H1 (cell line): ENCODE measurements around the gene THOC7. TPM values are rescaled to one million over a fixed set of nuclear protein-coding genes. Genes with fewer than 3 reads are reported as not detected.
A peak's percentile ranks its signal among the peaks of the same experiment; 100 is the strongest.

Experiments
- CTCF ChIA-PET: fragments of 300-600 bp; sonication (Branson Sonifier 250); formaldehyde crosslinking; loops from one replicate; lab custom pipeline; 2021; ENCODE audit not compliant: partially characterized antibody; lab: Charles Lee
- POLR2A ChIA-PET: fragments of 300-600 bp; sonication (Branson Sonifier 250); formaldehyde crosslinking; loops from one replicate; lab custom pipeline; 2021; ENCODE audit warnings: inconsistent platforms; ENCODE audit not compliant: partially characterized antibody; lab: Charles Lee
- DNase-seq, 2 experiments: peaks; one replicate each; pipeline versions ENCODE4 v3.0.0 to v3.0.0-alpha.2; 2010 to 2022; ENCODE audit warnings: low spot score in 2 of 2, low read depth in 1 of 2, mixed read lengths in 1 of 2
- FAIRE-seq: peaks from 2 replicates; lab custom pipeline; 2011; peaks lifted over from hg19 to GRCh38; lab: Jason Lieb, UNC
- H2AFZ ChIP-seq: 2 replicates; pipeline ENCODE4 v1.8.1; 2012; ENCODE audit warnings: low read length, inconsistent platforms
- H2AK5ac ChIP-seq: 2 replicates; pipeline ENCODE4 v1.6.1; 2013; ENCODE audit warnings: low read depth, low read length
- H2BK120ac ChIP-seq: replicated peaks from 2 replicates; pipeline ENCODE3; 2013; ENCODE audit warnings: low read depth, low read length, inconsistent platforms
- H2BK12ac ChIP-seq: 2 replicates; pipeline ENCODE4 v1.6.1; 2013; ENCODE audit warnings: low read depth, low read length
- H2BK15ac ChIP-seq: 2 replicates; pipeline ENCODE4 v1.6.1; 2013; ENCODE audit warnings: low read length
- H2BK20ac ChIP-seq: 2 replicates; pipeline ENCODE4 v1.6.1; 2013; ENCODE audit warnings: low read length
- H2BK5ac ChIP-seq: 2 replicates; pipeline ENCODE4 v1.6.1; 2013; ENCODE audit warnings: low read depth, low read length
- H3K14ac ChIP-seq: 2 replicates; pipeline ENCODE4 v1.6.1; 2013; ENCODE audit warnings: inconsistent platforms; ENCODE audit not compliant: insufficient read length
- H3K18ac ChIP-seq: 2 replicates; pipeline ENCODE4 v1.6.1; 2013; ENCODE audit warnings: low read length; ENCODE audit errors: extremely low read depth
- H3K23ac ChIP-seq: 2 replicates; pipeline ENCODE4 v1.6.1; 2013; ENCODE audit warnings: inconsistent platforms; ENCODE audit not compliant: insufficient read length
- H3K23me2 ChIP-seq: 2 replicates; pipeline ENCODE4 v1.6.1; 2013; ENCODE audit warnings: low read depth, low read length
- H3K27ac ChIP-seq: 2 replicates; pipeline ENCODE4 v1.6.1; 2011; ENCODE audit warnings: low read depth, low read length, inconsistent platforms
- H3K27me3 ChIP-seq, 4 experiments: replicated peaks in 1 of 4; 1 replicate in 1 of 4; 2 replicates in 3 of 4; pipeline versions ENCODE4 v1.6.1 to v1.8.1; 2011 to 2013; ENCODE audit warnings: low read length in 3 of 4, mild to moderate bottlenecking in 3 of 4, inconsistent platforms in 2 of 4, mixed read lengths in 2 of 4, moderate library complexity in 1 of 4; ENCODE audit not compliant: control insufficient read depth in 3 of 4, insufficient read depth in 3 of 4; ENCODE audit errors: extremely low read depth in 1 of 4
- H3K36me3 ChIP-seq, 4 experiments: 2 replicates each; pipeline versions ENCODE4 v1.6.1 to v1.8.1; 2011 to 2013; ENCODE audit warnings: mild to moderate bottlenecking in 4 of 4, low read length in 3 of 4, moderate library complexity in 2 of 4, control low read depth in 1 of 4, inconsistent platforms in 1 of 4; ENCODE audit not compliant: insufficient read depth in 4 of 4, control insufficient read depth in 2 of 4
- H3K4ac ChIP-seq: replicated peaks from 2 replicates; pipeline ENCODE3; 2013; ENCODE audit warnings: low read length, low read depth, mixed read lengths, inconsistent platforms; ENCODE audit not compliant: insufficient read length
- H3K4me1 ChIP-seq, 4 experiments: replicated peaks in 1 of 4; 1 replicate in 1 of 4; 2 replicates in 3 of 4; pipeline versions ENCODE4 v1.6.1 to v1.8.1; 2011 to 2013; ENCODE audit warnings: low read length in 3 of 4, inconsistent platforms in 2 of 4, mixed read lengths in 1 of 4; ENCODE audit not compliant: insufficient read depth in 4 of 4, control insufficient read depth in 3 of 4
- H3K4me2 ChIP-seq, 2 experiments: 2 replicates each; pipeline versions ENCODE4 v1.6.1 to v1.8.1; 2011 to 2013; ENCODE audit warnings: low read depth in 2 of 2, low read length in 2 of 2, control low read depth in 1 of 2, inconsistent platforms in 1 of 2, mild to moderate bottlenecking in 1 of 2; ENCODE audit not compliant: insufficient read depth in 1 of 2
- H3K4me3 ChIP-seq, 4 experiments: fragments of 200-600, 300-600 bp in 1 of 4; sonication (generic), shearing (Covaris generic), sonication (Bioruptor Twin) in 1 of 4; 2 replicates each; pipeline versions ENCODE4 v1.5.1 to v1.8.1; 2011 to 2016; ENCODE audit warnings: low read length in 4 of 4, low read depth in 3 of 4, control low read depth in 2 of 4, inconsistent platforms in 2 of 4, mild to moderate bottlenecking in 2 of 4, mixed read lengths in 1 of 4, moderate library complexity in 1 of 4; ENCODE audit not compliant: insufficient read depth in 2 of 4; ENCODE audit errors: extremely low read depth in 1 of 4
- H3K56ac ChIP-seq: replicated peaks from 2 replicates; pipeline ENCODE3; 2013; ENCODE audit warnings: low read depth, mild to moderate bottlenecking, mixed read lengths, low read length, inconsistent platforms; ENCODE audit not compliant: insufficient read length
- H3K79me1 ChIP-seq: 2 replicates; pipeline ENCODE4 v1.6.1; 2013; ENCODE audit warnings: low read depth, low read length, control low read depth
- H3K79me2 ChIP-seq, 2 experiments: 2 replicates each; pipeline versions ENCODE4 v1.6.1 to v1.8.1; 2012 to 2013; ENCODE audit warnings: low read length in 2 of 2, mild to moderate bottlenecking in 2 of 2, inconsistent platforms in 1 of 2; ENCODE audit not compliant: insufficient read depth in 2 of 2, control insufficient read depth in 1 of 2
- H3K9ac ChIP-seq, 4 experiments: replicated peaks in 1 of 4; 1 replicate in 1 of 4; 2 replicates in 3 of 4; pipeline versions ENCODE4 v1.6.1 to v1.8.1; 2011 to 2013; ENCODE audit warnings: low read depth in 3 of 4, low read length in 3 of 4, control low read depth in 2 of 4, mild to moderate bottlenecking in 2 of 4, moderate library complexity in 2 of 4, inconsistent platforms in 1 of 4; ENCODE audit errors: extremely low read depth in 1 of 4
- H3K9me3 ChIP-seq, 2 experiments: 2 replicates each; pipeline versions ENCODE4 v1.6.1 to v1.8.1; 2012 to 2013; ENCODE audit warnings: mild to moderate bottlenecking in 2 of 2, moderate library complexity in 2 of 2, control low read depth in 1 of 2, inconsistent platforms in 1 of 2, low read depth in 1 of 2, low read length in 1 of 2, mixed read lengths in 1 of 2; ENCODE audit not compliant: insufficient read depth in 2 of 2
- H4K20me1 ChIP-seq, 2 experiments: replicated peaks in 1 of 2; 2 replicates each; pipeline versions ENCODE3 to v1.8.1; 2011 to 2013; ENCODE audit warnings: inconsistent platforms in 2 of 2, low read length in 2 of 2, mild to moderate bottlenecking in 1 of 2; ENCODE audit not compliant: insufficient read depth in 2 of 2, control insufficient read depth in 1 of 2
- H4K5ac ChIP-seq: 2 replicates; pipeline ENCODE4 v1.6.1; 2013; ENCODE audit warnings: low read length, low read depth, mixed read lengths, inconsistent platforms; ENCODE audit not compliant: insufficient read length
- H4K8ac ChIP-seq: 2 replicates; pipeline ENCODE4 v1.8.0; 2013; ENCODE audit warnings: mild to moderate bottlenecking, moderate library complexity, low read length, inconsistent platforms; ENCODE audit not compliant: insufficient read depth; ENCODE audit errors: extremely low read depth
- H4K91ac ChIP-seq: replicated peaks from 2 replicates; pipeline ENCODE3; 2013; ENCODE audit warnings: low read length, mixed read lengths, inconsistent platforms; ENCODE audit not compliant: insufficient read length
- RAD21 ChIP-seq, 2 experiments: IDR thresholded peaks in 1 of 2; conservative IDR thresholded peaks in 1 of 2; 2 replicates each; pipeline ENCODE4 v1.6.1; 2011; ENCODE audit warnings: low read depth in 2 of 2, low read length in 2 of 2, improper control_type of control experiment in 1 of 2, inconsistent platforms in 1 of 2, mild to moderate bottlenecking in 1 of 2, moderate library complexity in 1 of 2
- RNF2 ChIP-seq: fragments of 200-900, 300-1000 bp; sonication (generic); IDR thresholded peaks from 2 replicates; pipeline ENCODE4 v1.7.1; 2016; ENCODE audit warnings: borderline replicate concordance, low read depth, mild to moderate bottlenecking, antibody characterized with exemption, low read length; ENCODE audit not compliant: poor library complexity, severe bottlenecking; ENCODE audit errors: missing control alignments
- RXRA ChIP-seq: IDR thresholded peaks from 2 replicates; pipeline ENCODE4 v1.6.1; 2011; ENCODE audit warnings: low read depth, mild to moderate bottlenecking, low read length, moderate library complexity; ENCODE audit not compliant: insufficient read depth
- SP2 ChIP-seq: IDR thresholded peaks from 2 replicates; pipeline ENCODE4 v1.6.1; 2012; ENCODE audit warnings: mild to moderate bottlenecking, low read length, inconsistent platforms
- SRF ChIP-seq: IDR thresholded peaks from 2 replicates; pipeline ENCODE4 v1.6.1; 2011; ENCODE audit warnings: mild to moderate bottlenecking, low read depth, low read length, moderate library complexity
- TCF12 ChIP-seq: IDR thresholded peaks from 2 replicates; pipeline ENCODE4 v1.6.1; 2011; ENCODE audit warnings: low read depth, mild to moderate bottlenecking, low read length
- TEAD4 ChIP-seq: IDR thresholded peaks from 2 replicates; pipeline ENCODE4 v1.6.1; 2012; ENCODE audit warnings: low read depth, low read length, inconsistent platforms, mixed read lengths
- WGBS, 2 experiments: shearing (Covaris generic) in 1 of 2; methylation state at CpG; one replicate each; pipeline versions ENCODE4 v1.1.6 to v1.1.7; 2013 to 2015; ENCODE audit warnings: low lambda C conversion rate in 2 of 2, mixed read lengths in 2 of 2, inconsistent platforms in 1 of 2, low coverage in 1 of 2, missing lambda C conversion rate in 1 of 2; ENCODE audit not compliant: insufficient replicate concordance in 2 of 2, insufficient coverage in 1 of 2, insufficient read length in 1 of 2; ENCODE audit errors: extremely low coverage in 1 of 2, missing lambda C conversion rate in 1 of 2; 5-methylcytosine and 5-hydroxymethylcytosine counted together
- polyA plus RNA-seq, 7 experiments: library from polyadenylated mRNA; depleted of rRNA in 3 of 7; stranded (reverse) in 5 of 7; unstranded in 2 of 7; fragments of >200 nt in 5 of 7; fragments of 200-250 nt in 2 of 7; gene quantifications; 1 replicate in 5 of 7; 2 replicates in 1 of 7; 4 replicates in 1 of 7; pipeline versions ENCODE4 v1.2.1 to v1.2.3, GENCODE V29; 2011 to 2013; ENCODE audit warnings: missing spikeins in 2 of 7, mixed read lengths in 2 of 7
- total RNA-seq: library from RNA; stranded (reverse); fragmentation: NEBNext Ultra II Directional; extraction: Animal tissue kit (Norgen Biotek cat#: 25700); gene quantifications from 2 replicates; pipeline ENCODE4 v1.2.1, GENCODE V29; 2021

THOC7 gene
- total and polyA plus RNA-seq, 2 of the 8 experiments (the other 6 are each of a cell fraction or from before 2014, with no cell fraction given), result 18.7 to 74.0 TPM

DNA sequence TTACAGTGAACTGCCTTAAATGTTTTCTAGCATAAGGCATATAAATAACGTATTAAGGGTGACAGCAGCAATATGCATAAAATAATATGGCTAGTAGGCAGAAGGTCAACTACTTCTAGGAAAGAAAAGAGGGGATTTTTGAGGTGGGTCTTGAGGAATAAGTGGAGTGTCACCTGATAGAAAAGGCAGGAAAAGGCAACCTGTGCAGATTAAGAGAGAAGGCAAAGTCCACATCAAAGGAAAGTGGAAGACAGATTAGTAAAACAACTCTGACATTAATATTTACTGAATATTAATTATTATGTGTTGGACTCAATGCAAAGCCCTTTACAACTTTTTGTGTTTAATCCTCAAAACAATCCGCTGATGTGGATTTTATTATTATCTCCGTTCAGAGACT, 2.8 kb downstream of the THOC7 start:
- H4K8ac ChIP-seq, result no peak overlapping the region
- no peak overlapping the region for H3K23ac ChIP-seq
- H4K91ac ChIP-seq, result no peak overlapping the region
- H3K79me2 ChIP-seq, result peaks cover 0 to 65% of the 10 kb centered on the region in 2 experiments; a peak in 2 of 4 replicates
- no peak overlapping the region for H3K56ac ChIP-seq
- H3K4ac ChIP-seq, result no peak overlapping the region
- H3K27me3 ChIP-seq, result no peaks in the 10 kb centered on the region
- H3K79me1 ChIP-seq, result peaks cover 3% of the 10 kb centered on the region; the same call in 1 of the 2 replicates
- FAIRE-seq (no peak), DNase-seq (no peak)
- no peak overlapping the region for H3K9ac ChIP-seq
- no peak overlapping the region for H2AK5ac ChIP-seq
- H3K4me2 ChIP-seq, result peak overlapping the region; percentile 12 to 52; a peak in 1 of 4 replicates
- no peaks in the 10 kb centered on the region for H3K9me3 ChIP-seq
- H4K20me1 ChIP-seq, result no peaks in the 10 kb centered on the region
- H2BK5ac ChIP-seq, result no peak overlapping the region
- no peak overlapping the region for H3K14ac ChIP-seq
- H3K4me1 ChIP-seq, result peaks cover 5 to 24% (median 15%) of the 10 kb centered on the region in 4 experiments
- H2BK15ac ChIP-seq, result no peak overlapping the region
- H2BK120ac ChIP-seq, result no peak overlapping the region
- no peaks in the 10 kb centered on the region for H3K36me3 ChIP-seq
- no peak overlapping the region for H3K27ac ChIP-seq
- POLR2A ChIA-PET, result interaction anchor here (1.0 kb wide), 1 partner anchor 28 kb away, joined by 4 read pairs; no protein-coding TSS in a partner anchor
- H2AFZ ChIP-seq, result no peak overlapping the region
- WGBS, 2 experiments, result 92% methylated on average over 3 of the region's 3 CpGs; no CpG with 5 or more reads in 1 of the 2 experiments
- peaks cover 6% of the 10 kb centered on the region for H3K23me2 ChIP-seq
- H4K5ac ChIP-seq, result no peak overlapping the region
- H2BK20ac ChIP-seq, result no peak overlapping the region
- no peak overlapping the region for H3K4me3 ChIP-seq
- CTCF ChIA-PET, result interaction anchor here (1.8 kb wide), 1 partner anchor 14 kb away, joined by 5 read pairs; no protein-coding TSS in a partner anchor
- no peak overlapping the region for H2BK12ac ChIP-seq
- no peak overlapping the region for H3K18ac ChIP-seq
- no peak for TF ChIP-seq SP2
- no peak for TF ChIP-seq RXRA
- TF ChIP-seq RAD21 (IDR thresholded peaks at IDR 0.05 in 1 of 2, conservative IDR thresholded peaks at IDR 0.05 in 1 of 2; ENCODE audit: low read depth in 2 of 2, low read length in 2 of 2), result no peak
- TF ChIP-seq SRF, result no peak
- TF ChIP-seq TEAD4, result no peak
- TF ChIP-seq RNF2, result no peak
- no peak for TF ChIP-seq TCF12
